Epithelial cell of proximal tubule (primary cell): Measurements from ENCODE around the gene PTPN2. TPM values are rescaled to one million over a fixed set of nuclear protein-coding genes. Genes with fewer than 3 reads are reported as not detected.

Experiments
- DNase-seq: peaks from one replicate; pipeline ENCODE4 v3.0.0-alpha.2; 2011; ENCODE audit warnings: low read depth
- H3K4me3 ChIP-seq: 2 replicates; pipeline ENCODE4 v1.5.1; 2011; ENCODE audit warnings: low read depth, mild to moderate bottlenecking, low read length
- CTCF ChIP-seq: conservative IDR thresholded peaks from 2 replicates; pipeline ENCODE4 v1.5.1; 2012; ENCODE audit warnings: low read depth, mild to moderate bottlenecking, low read length
- total RNA-seq: library from RNA; depleted of rRNA; stranded (reverse); fragments of >200 nt; gene quantifications from 2 replicates; pipeline ENCODE4 v1.2.3, GENCODE V29; 2015

Gene PTPN2
- total RNA-seq, 1 donor from 2014 or later = 54.0 TPM

- no peak for DNase-seq
- H3K4me3 ChIP-seq = no peak overlapping the region
- TF ChIP-seq CTCF = no peak
Observed at GRCh38 chr18:12868576-12868975, 15.5 kb downstream of the PTPN2 start.

GRCh38 chr18:12867441-12868123 lies 16.5 kb downstream of the PTPN2 start:
- TF ChIP-seq CTCF = no peak

GRCh38 chr18:12863687-12864216 lies 20.3 kb downstream of the PTPN2 start:
- TF ChIP-seq CTCF = no peak
- no peak for DNase-seq
- H3K4me3 ChIP-seq = no peak overlapping the region

More at GRCh38 chr18:12867441-12868123, 16.5 kb downstream of the PTPN2 start:
- DNase-seq = no peak
- no peak overlapping the region for H3K4me3 ChIP-seq

- TF ChIP-seq CTCF = no peak
Observed at GRCh38 chr18:12862874-12863482, 21.1 kb downstream of the PTPN2 start.

GRCh38 chr18:12862467-12862866 lies 21.6 kb downstream of the PTPN2 start:
- DNase-seq = peak; percentile 65
- TF ChIP-seq CTCF = no peak
- peak overlapping the region; percentile 19 for H3K4me3 ChIP-seq

More at GRCh38 chr18:12862874-12863482, 21.1 kb downstream of the PTPN2 start:
- no peak for DNase-seq
- no peak overlapping the region for H3K4me3 ChIP-seq

- no peak for TF ChIP-seq CTCF
- no peak for DNase-seq
- H3K4me3 ChIP-seq = no peak overlapping the region
Observed at GRCh38 chr18:12861637-12862036, 22.4 kb downstream of the PTPN2 start.
